ENCODE data around the gene CLDN9. TPM values are rescaled to one million over a fixed set of nuclear protein-coding genes. Genes with fewer than 3 reads are reported as not detected.

CLDN9 gene
- total RNA-seq, 2 experiments from 2014 or later, result not detected

GRCh38 chr16:3035289-3035971 is 22.7 kb downstream of the CLDN9 start:
- H3K4me1 Mint-ChIP-seq (ENCODE audit: low read depth), result peaks cover 11% of the 10 kb centered on the region
- H3K27me3 Mint-ChIP-seq, result peaks cover 73% of the 10 kb centered on the region
- intact Hi-C loops (cut with micrococcal nuclease), result no loop called here
- H3K27ac Mint-ChIP-seq, result no peak overlapping the region
- ATAC-seq, result no peak
- CTCF ChIA-PET, result interaction anchor here (0.9 to 10.2 kb wide), 10 partner anchors 9 to 114 kb away, joined by 3 to 135 read pairs (median 6); partner anchors contain the start of genes CLDN6, HCFC1R1, THOC6 and TNFRSF12A
- DNase-seq, result no peak
- H3K4me3 Mint-ChIP-seq, result no peak overlapping the region
- H3K9me3 Mint-ChIP-seq, result no peaks in the 10 kb centered on the region
- POLR2A ChIA-PET, result interaction anchor here (0.6 to 1.9 kb wide), 4 partner anchors 11 to 23 kb away, joined by 3 to 9 read pairs (median 4); no protein-coding TSS in a partner anchor
- TF ChIP-seq CTCF (IDR thresholded peaks at IDR 0.05), result no peak
- no peaks in the 10 kb centered on the region for H3K36me3 Mint-ChIP-seq (ENCODE audit: low read depth)

- no peak for TF ChIP-seq CTCF (IDR thresholded peaks at IDR 0.05)
- no peaks in the 10 kb centered on the region for H3K9me3 Mint-ChIP-seq
- H3K4me3 Mint-ChIP-seq, result no peak overlapping the region
- POLR2A ChIA-PET, result interaction anchor here (0.6 to 1.9 kb wide), 2 partner anchors 12 to 14 kb away, joined by 3 to 9 read pairs; no protein-coding TSS in a partner anchor
- CTCF ChIA-PET, result interaction anchor here (0.9 to 10.2 kb wide), 5 partner anchors 12 to 113 kb away, joined by 3 to 135 read pairs (median 4); partner anchors contain the start of genes CLDN6, HCFC1R1, THOC6 and TNFRSF12A
- ATAC-seq (no peak), DNase-seq (no peak)
- no peaks in the 10 kb centered on the region for H3K36me3 Mint-ChIP-seq (ENCODE audit: low read depth)
- H3K4me1 Mint-ChIP-seq (ENCODE audit: low read depth), result peaks cover 11% of the 10 kb centered on the region
- intact Hi-C loops (cut with micrococcal nuclease), result no loop called here
- no peak overlapping the region for H3K27ac Mint-ChIP-seq
- peaks cover 68% of the 10 kb centered on the region for H3K27me3 Mint-ChIP-seq
Measured at GRCh38 chr16:3035972-3036725, 23.4 kb downstream of the CLDN9 start.

GRCh38 chr16:3036726-3037315 is 24.1 kb downstream of the CLDN9 start, which contains the start of gene BICDL2:
TSS of gene BICDL2 (minus strand) at chr16:3036944. CDS start at chr16:3035496, 1,448 bp downstream.
- DNase-seq (no peak), ATAC-seq (no peak)
- H3K4me1 Mint-ChIP-seq (ENCODE audit: low read depth), result peaks cover 11% of the 10 kb centered on the region
- intact Hi-C loops (cut with micrococcal nuclease), result no loop called here
- no peak for TF ChIP-seq CTCF (IDR thresholded peaks at IDR 0.05)
- no peaks in the 10 kb centered on the region for H3K36me3 Mint-ChIP-seq (ENCODE audit: low read depth)
- ChIA-PET POLR2A (no interaction called here), CTCF (interaction anchor here (0.9 to 1.1 kb wide), 2 partner anchors 9 to 22 kb away, joined by 3 to 7 read pairs; no protein-coding TSS in a partner anchor)
- no peak within 1 kb of the TSS for H3K4me3 Mint-ChIP-seq
- no peak within 1 kb of the TSS for H3K27ac Mint-ChIP-seq
- H3K27me3 Mint-ChIP-seq, result peaks cover 69% of the 10 kb centered on the region
- H3K9me3 Mint-ChIP-seq, result no peaks in the 10 kb centered on the region

GRCh38 chr16:3038256-3038655 is 25.5 kb downstream of the CLDN9 start:
- DNase-seq (no peak), ATAC-seq (no peak)
- no peaks in the 10 kb centered on the region for H3K9me3 Mint-ChIP-seq
- intact Hi-C loops (cut with micrococcal nuclease), result no loop called here
- CTCF ChIA-PET, result interaction anchor here (1.3 to 2.0 kb wide), 4 partner anchors 10 to 92 kb away, joined by 4 to 19 read pairs (median 6); no protein-coding TSS in a partner anchor
- POLR2A ChIA-PET, result interaction anchor here (1.2 to 1.8 kb wide), 4 partner anchors 8 to 20 kb away, joined by 4 to 6 read pairs (median 5); no protein-coding TSS in a partner anchor
- no peaks in the 10 kb centered on the region for H3K36me3 Mint-ChIP-seq (ENCODE audit: low read depth)
- peaks cover 8% of the 10 kb centered on the region for H3K4me1 Mint-ChIP-seq (ENCODE audit: low read depth)
- H3K27me3 Mint-ChIP-seq, result peaks cover 65% of the 10 kb centered on the region
- no peak overlapping the region for H3K27ac Mint-ChIP-seq
- no peak for TF ChIP-seq CTCF (IDR thresholded peaks at IDR 0.05)
- H3K4me3 Mint-ChIP-seq, result no peak overlapping the region
